ENCODE results near the gene OOSP1.
"Not testable (repeated sequence)": the region's sequence is repeated elsewhere in the genome, so short reads cannot be mapped to it uniquely, and the experiment has no call there.

Gene OOSP1

GRCh38 chr11:59938132-59938531 lies at the start of gene OOSP1:
OOSP1 (plus strand) TSS chr11:59938432; CDS start chr11:59938455, 23 bp downstream.
- no peak for DNase-seq

GRCh38 chr11:59891781-59892181 lies 46.5 kb upstream of the OOSP1 start:
- no peak for DNase-seq

- DNase-seq: no peak
These were observed 43.6 kb upstream of the OOSP1 start for GRCh38 chr11:59894616-59895015.

GRCh38 chr11:59898046-59898445 lies 40.2 kb upstream of the OOSP1 start:
- DNase-seq: no peak

GRCh38 chr11:59898650-59899049 lies 39.6 kb upstream of the OOSP1 start:
- DNase-seq: no peak

- DNase-seq: no peak
These were observed 38.7 kb upstream of the OOSP1 start for GRCh38 chr11:59899532-59899931.

GRCh38 chr11:59900366-59901126 lies 37.7 kb upstream of the OOSP1 start:
- DNase-seq: no peak

- DNase-seq: no peak
These were observed 36.9 kb upstream of the OOSP1 start for GRCh38 chr11:59901306-59901705.

- DNase-seq: not testable (repeated sequence)
These were observed 34.7 kb upstream of the OOSP1 start for GRCh38 chr11:59903569-59903968.

- DNase-seq: no peak
These were observed 19.8 kb upstream of the OOSP1 start for GRCh38 chr11:59918480-59918879.

GRCh38 chr11:59918987-59919589 lies 19.1 kb upstream of the OOSP1 start:
- DNase-seq: peak; percentile 29

GRCh38 chr11:59923813-59924212 lies 14.4 kb upstream of the OOSP1 start:
- no peak for DNase-seq

GRCh38 chr11:59931688-59932087 lies 6.5 kb upstream of the OOSP1 start:
- DNase-seq: no peak

- DNase-seq: no peak
These were observed 486 bp downstream of the OOSP1 start for GRCh38 chr11:59938718-59939117.

GRCh38 chr11:59939482-59939881 lies 1.2 kb downstream of the OOSP1 start:
- no peak for DNase-seq

- DNase-seq: no peak
These were observed 2.9 kb downstream of the OOSP1 start for GRCh38 chr11:59941091-59941490.

GRCh38 chr11:59943997-59944714 lies 5.9 kb downstream of the OOSP1 start:
- DNase-seq: no peak

GRCh38 chr11:59944720-59945119 lies 6.5 kb downstream of the OOSP1 start:
- no peak for DNase-seq

- no peak for DNase-seq
These were observed 15.4 kb downstream of the OOSP1 start for GRCh38 chr11:59953463-59954218.

GRCh38 chr11:59954219-59954847 lies 16.1 kb downstream of the OOSP1 start:
- no peak for DNase-seq

- DNase-seq: no peak
These were observed 18.9 kb downstream of the OOSP1 start for GRCh38 chr11:59957094-59957493.

GRCh38 chr11:59960502-59961381 lies 22.5 kb downstream of the OOSP1 start:
- no peak for DNase-seq
